Neural crest cell (in vitro differentiated cells): ENCODE data around the gene CIAO3. TPM values are rescaled to one million over a fixed set of nuclear protein-coding genes. Genes with fewer than 3 reads are reported as not detected.
A peak's percentile ranks its signal among the peaks of the same experiment; 100 is the strongest.

Experiments used
- DNase-seq: peaks from one replicate; pipeline ENCODE4 v3.0.0; 2021; ENCODE audit warnings: low read depth, mixed read lengths, low spot score
- H3K27ac Mint-ChIP-seq: one replicate; pipeline ENCODE4 v1.8.0; 2021; ENCODE audit warnings: mild to moderate bottlenecking, mixed read lengths; ENCODE audit not compliant: unreplicated experiment
- H3K27me3 Mint-ChIP-seq: 2 replicates; pipeline ENCODE4 v1.8.0; 2021; ENCODE audit warnings: low read depth, mild to moderate bottlenecking, mixed read lengths
- H3K36me3 Mint-ChIP-seq: 2 replicates; pipeline ENCODE4 v1.8.0; 2021; ENCODE audit warnings: low read depth, mild to moderate bottlenecking, mixed read lengths
- H3K4me1 Mint-ChIP-seq: 2 replicates; pipeline ENCODE4 v1.8.0; 2021; ENCODE audit warnings: mixed read lengths
- H3K4me3 Mint-ChIP-seq: one replicate; pipeline ENCODE4 v1.8.0; 2021; ENCODE audit warnings: mild to moderate bottlenecking, mixed read lengths
- H3K9me3 Mint-ChIP-seq: 2 replicates; pipeline ENCODE4 v1.8.0; 2021; ENCODE audit warnings: mixed read lengths
- total RNA-seq: library from RNA; stranded (reverse); gene quantifications from 2 replicates; pipeline ENCODE4 v1.2.1, GENCODE V29; 2021
- TF ChIP-seq, protein P1 (sequence below): fragments of 200-600 bp; sonication (generic); conservative IDR thresholded peaks from 2 replicates; pipeline ENCODE4 v1.5.0; 2021; ENCODE audit warnings: antibody characterized with exemption, mild to moderate bottlenecking

CIAO3 gene
- total RNA-seq, 1 donor from 2014 or later = 45.9 TPM

DNA sequence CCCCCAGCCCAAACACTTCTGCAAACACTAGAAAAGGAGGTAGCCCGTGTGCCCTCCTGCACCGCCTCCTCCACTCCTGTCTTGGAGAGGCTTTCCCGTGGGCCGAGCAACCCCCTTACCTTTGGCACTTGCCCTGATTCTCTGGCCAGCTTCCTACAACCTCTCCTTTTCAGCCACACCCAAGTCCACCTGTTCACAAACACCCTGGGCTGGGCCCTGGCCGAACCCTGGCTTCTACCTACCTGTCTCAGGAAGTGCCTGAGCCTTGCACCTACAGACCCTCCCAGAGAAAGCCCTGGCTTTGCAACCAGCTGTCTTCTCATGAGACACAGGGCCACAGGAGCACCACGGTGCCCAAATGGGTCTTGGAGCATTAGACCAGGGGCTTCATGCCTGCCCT is 21.9 kb downstream of the CIAO3 start:
- peak overlapping the region; percentile 19 for H3K27ac Mint-ChIP-seq

DNA sequence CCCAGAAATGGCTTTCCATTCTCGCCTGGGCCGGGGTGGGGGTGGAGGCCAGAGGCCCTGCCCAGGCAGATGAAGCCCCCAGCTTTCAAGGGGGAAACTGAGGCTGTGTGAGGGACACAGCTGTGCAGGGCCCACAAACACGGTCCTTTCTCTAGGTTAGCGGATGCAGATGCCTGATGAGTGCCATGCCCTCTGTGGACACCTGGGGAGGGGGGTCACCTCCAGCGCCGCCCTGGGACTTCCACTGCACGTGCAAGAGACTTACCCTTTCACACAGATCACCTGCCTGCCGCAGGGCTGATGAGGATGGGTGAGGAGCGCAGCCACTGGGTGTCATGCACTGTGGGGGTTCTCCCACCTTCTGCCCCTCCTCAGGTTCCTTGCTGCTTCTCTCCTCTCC is 22.4 kb downstream of the CIAO3 start:
- peak overlapping the region; percentile 78 for H3K27ac Mint-ChIP-seq
- no peak for DNase-seq
- TF ChIP-seq, protein P1, sequence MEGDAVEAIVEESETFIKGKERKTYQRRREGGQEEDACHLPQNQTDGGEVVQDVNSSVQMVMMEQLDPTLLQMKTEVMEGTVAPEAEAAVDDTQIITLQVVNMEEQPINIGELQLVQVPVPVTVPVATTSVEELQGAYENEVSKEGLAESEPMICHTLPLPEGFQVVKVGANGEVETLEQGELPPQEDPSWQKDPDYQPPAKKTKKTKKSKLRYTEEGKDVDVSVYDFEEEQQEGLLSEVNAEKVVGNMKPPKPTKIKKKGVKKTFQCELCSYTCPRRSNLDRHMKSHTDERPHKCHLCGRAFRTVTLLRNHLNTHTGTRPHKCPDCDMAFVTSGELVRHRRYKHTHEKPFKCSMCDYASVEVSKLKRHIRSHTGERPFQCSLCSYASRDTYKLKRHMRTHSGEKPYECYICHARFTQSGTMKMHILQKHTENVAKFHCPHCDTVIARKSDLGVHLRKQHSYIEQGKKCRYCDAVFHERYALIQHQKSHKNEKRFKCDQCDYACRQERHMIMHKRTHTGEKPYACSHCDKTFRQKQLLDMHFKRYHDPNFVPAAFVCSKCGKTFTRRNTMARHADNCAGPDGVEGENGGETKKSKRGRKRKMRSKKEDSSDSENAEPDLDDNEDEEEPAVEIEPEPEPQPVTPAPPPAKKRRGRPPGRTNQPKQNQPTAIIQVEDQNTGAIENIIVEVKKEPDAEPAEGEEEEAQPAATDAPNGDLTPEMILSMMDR = no peak
- peak overlapping the region; percentile 94 for H3K4me3 Mint-ChIP-seq
- H3K9me3 Mint-ChIP-seq = no peaks in the 10 kb centered on the region
- H3K36me3 Mint-ChIP-seq = no peaks in the 10 kb centered on the region
- H3K27me3 Mint-ChIP-seq = peaks cover 12% of the 10 kb centered on the region
- H3K4me1 Mint-ChIP-seq = peaks cover 27% of the 10 kb centered on the region

More for the DNA sequence above, 21.9 kb downstream of the CIAO3 start:
- Mint-ChIP-seq H3K36me3 (no peaks in the 10 kb centered on the region), H3K9me3 (no peaks in the 10 kb centered on the region), H3K27me3 (peaks cover 12% of the 10 kb centered on the region), H3K4me1 (peaks cover 27% of the 10 kb centered on the region), H3K4me3 (peak overlapping the region; percentile 94)
- TF ChIP-seq, protein P1 = no peak
- DNase-seq = no peak

DNA sequence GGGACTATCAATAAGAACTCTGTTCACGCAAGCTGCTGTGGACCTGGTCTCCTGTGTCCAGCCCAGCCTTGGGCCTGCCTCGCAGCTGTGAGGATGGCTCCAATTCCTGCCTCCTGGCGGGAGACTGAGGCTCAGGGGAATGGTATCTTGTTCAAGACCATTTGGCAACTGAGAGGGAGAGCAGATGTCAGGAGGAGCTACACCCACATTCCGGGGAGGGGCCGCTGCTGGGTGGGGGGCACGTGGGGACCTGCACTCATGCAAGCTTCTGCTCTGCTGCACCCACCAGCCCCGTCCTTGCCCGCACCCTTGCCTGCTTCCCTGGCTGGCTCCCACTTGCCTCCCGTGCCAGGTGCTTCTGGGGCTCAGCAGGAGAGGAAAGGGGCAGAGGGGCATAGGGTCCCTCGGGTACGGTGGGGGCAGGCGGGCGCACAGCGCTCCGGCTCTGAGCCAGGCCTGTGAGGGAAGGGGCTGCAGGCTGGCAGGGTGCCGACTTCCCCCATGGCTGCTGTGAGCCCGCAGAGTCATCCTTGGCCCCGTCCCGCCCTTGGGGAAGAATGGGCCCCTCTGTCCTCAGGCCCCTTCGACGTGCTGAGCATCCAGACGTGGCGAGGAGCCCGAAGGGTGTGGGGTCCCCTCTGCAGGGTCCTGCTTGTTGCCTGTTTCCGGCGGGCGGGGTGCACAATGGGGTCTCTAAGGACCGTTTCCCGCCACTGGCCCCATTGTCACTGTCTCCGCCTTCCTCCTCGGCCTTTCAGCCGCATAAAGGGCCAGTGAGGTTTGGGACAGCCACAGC is 23.1 kb downstream of the CIAO3 start:
- H3K4me1 Mint-ChIP-seq = peaks cover 30% of the 10 kb centered on the region
- no peak for DNase-seq
- peaks cover 16% of the 10 kb centered on the region for H3K27me3 Mint-ChIP-seq
- H3K9me3 Mint-ChIP-seq = no peaks in the 10 kb centered on the region
- TF ChIP-seq, protein P1 = no peak
- peak overlapping the region; percentile 86 for H3K27ac Mint-ChIP-seq
- H3K36me3 Mint-ChIP-seq = no peaks in the 10 kb centered on the region
- H3K4me3 Mint-ChIP-seq = peak overlapping the region; percentile 80

DNA sequence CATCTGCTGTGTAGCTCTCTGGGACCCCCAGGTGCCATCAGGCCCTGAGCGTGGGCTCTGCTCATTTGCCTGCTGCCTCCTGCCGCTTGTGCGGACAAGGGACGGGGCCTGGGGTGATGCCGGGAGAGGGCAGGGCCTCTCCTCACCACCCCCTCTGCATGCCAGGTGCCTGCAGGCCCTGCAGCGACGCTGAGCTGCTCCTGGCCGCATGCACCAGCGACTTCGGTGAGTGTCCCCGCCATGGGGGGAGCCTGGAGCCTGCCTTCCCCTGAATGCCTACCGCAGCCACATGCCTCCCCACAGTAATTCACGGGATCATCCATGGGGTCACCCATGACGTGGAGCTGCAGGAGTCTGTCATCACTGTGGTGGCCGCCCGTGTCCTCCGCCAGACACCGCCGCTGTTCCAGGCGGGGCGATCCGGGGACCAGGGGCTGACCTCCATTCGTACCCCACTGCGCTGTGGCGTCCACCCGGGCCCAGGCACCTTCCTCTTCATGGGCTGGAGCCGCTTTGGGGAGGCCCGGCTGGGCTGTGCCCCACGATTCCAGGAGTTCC is 23.9 kb downstream of the CIAO3 start:
- Mint-ChIP-seq H3K36me3 (no peaks in the 10 kb centered on the region), H3K4me3 (peak overlapping the region; percentile 95)
- DNase-seq = no peak

DNA sequence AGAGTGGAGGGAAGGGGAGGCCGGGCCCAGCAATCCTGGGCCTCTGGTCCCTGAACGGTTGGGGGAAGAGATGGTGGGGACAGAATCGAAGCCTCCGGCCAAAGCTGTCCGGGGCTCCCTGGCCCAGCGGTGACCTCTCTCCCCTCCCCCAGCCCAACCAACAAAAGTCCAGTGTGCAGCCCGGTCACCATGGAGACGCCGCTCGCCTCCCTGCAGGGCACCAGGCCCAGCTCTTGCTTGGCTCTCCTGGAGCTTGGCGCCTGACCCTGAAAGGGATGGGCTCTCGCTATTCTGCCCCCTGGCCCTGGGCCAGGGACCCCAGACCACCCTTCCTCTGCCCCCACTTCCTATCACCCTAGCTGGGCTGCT is 24.6 kb downstream of the CIAO3 start:
- no peaks in the 10 kb centered on the region for H3K9me3 Mint-ChIP-seq
- peaks cover 32% of the 10 kb centered on the region for H3K4me1 Mint-ChIP-seq
- peaks cover 17% of the 10 kb centered on the region for H3K27me3 Mint-ChIP-seq
- H3K27ac Mint-ChIP-seq = peak overlapping the region; percentile 96
- H3K4me3 Mint-ChIP-seq = peak overlapping the region; percentile 95
- no peaks in the 10 kb centered on the region for H3K36me3 Mint-ChIP-seq
- TF ChIP-seq, protein P1 = no peak
- peak; percentile 90 for DNase-seq

More for the DNA sequence above, 23.9 kb downstream of the CIAO3 start:
- TF ChIP-seq, protein P1 = no peak
- no peaks in the 10 kb centered on the region for H3K9me3 Mint-ChIP-seq
- peaks cover 17% of the 10 kb centered on the region for H3K27me3 Mint-ChIP-seq
- no peak overlapping the region for H3K27ac Mint-ChIP-seq
- H3K4me1 Mint-ChIP-seq = peaks cover 32% of the 10 kb centered on the region
